Adrenal gland (tissue), 5 donors: ENCODE data around the gene MMP24.

Source experiments
- POLR2A ChIP-seq, 2 donors: fragments of 450-650 bp; IDR thresholded peaks; one replicate each; pipeline ENCODE4 v1.6.1; 2017; ENCODE audit warnings: antibody characterized with exemption in 2 of 2, mild to moderate bottlenecking in 2 of 2, moderate library complexity in 1 of 2
- TF ChIP-seq, protein P1 (sequence below), 6 experiments: fragments of 450-650 bp in 4 of 6; fragments of 200-600 bp in 2 of 6; sonication (generic) in 1 of 6; IDR thresholded peaks; 1 replicate in 5 of 6; 2 replicates in 1 of 6; pipeline versions ENCODE4 v1.5.1 to v1.8.0; 2016 to 2021; ENCODE audit warnings: antibody characterized with exemption in 6 of 6, mild to moderate bottlenecking in 2 of 6, moderate library complexity in 1 of 6
- donor health status: DM: no; HTN: no; CAD: no.

- TF ChIP-seq POLR2A (IDR thresholded peaks at IDR 0.05) = no peak
- TF ChIP-seq, protein P1, sequence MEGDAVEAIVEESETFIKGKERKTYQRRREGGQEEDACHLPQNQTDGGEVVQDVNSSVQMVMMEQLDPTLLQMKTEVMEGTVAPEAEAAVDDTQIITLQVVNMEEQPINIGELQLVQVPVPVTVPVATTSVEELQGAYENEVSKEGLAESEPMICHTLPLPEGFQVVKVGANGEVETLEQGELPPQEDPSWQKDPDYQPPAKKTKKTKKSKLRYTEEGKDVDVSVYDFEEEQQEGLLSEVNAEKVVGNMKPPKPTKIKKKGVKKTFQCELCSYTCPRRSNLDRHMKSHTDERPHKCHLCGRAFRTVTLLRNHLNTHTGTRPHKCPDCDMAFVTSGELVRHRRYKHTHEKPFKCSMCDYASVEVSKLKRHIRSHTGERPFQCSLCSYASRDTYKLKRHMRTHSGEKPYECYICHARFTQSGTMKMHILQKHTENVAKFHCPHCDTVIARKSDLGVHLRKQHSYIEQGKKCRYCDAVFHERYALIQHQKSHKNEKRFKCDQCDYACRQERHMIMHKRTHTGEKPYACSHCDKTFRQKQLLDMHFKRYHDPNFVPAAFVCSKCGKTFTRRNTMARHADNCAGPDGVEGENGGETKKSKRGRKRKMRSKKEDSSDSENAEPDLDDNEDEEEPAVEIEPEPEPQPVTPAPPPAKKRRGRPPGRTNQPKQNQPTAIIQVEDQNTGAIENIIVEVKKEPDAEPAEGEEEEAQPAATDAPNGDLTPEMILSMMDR (IDR thresholded peaks at IDR 0.05) = no peak
Measured at GRCh38 chr20:35295674-35296073, 69.2 kb downstream of the MMP24 start.
